ENCODE data around the gene RBM12. TPM values are rescaled to one million over a fixed set of nuclear protein-coding genes. Genes with fewer than 3 reads are reported as not detected.

RBM12 gene
- total RNA-seq, 1 donor from 2014 or later = 139 TPM

- CTCF ChIA-PET = no interaction called here
- DNase-seq (no peak), ATAC-seq (ENCODE audit: low read depth) (no peak)
- Mint-ChIP-seq H3K27ac (no peak overlapping the region), H3K9me3 (no peaks in the 10 kb centered on the region), H3K4me3 (no peak overlapping the region), H3K4me1 (peaks cover 26% of the 10 kb centered on the region), H3K27me3 (no peaks in the 10 kb centered on the region), H3K36me3 (ENCODE audit: low read depth) (peaks cover 11% of the 10 kb centered on the region)
- POLR2A ChIA-PET = interaction anchor here (1.2 kb wide), 1 partner anchor 17 kb away, joined by 3 read pairs; no protein-coding TSS in a partner anchor
- TF ChIP-seq, protein P1, sequence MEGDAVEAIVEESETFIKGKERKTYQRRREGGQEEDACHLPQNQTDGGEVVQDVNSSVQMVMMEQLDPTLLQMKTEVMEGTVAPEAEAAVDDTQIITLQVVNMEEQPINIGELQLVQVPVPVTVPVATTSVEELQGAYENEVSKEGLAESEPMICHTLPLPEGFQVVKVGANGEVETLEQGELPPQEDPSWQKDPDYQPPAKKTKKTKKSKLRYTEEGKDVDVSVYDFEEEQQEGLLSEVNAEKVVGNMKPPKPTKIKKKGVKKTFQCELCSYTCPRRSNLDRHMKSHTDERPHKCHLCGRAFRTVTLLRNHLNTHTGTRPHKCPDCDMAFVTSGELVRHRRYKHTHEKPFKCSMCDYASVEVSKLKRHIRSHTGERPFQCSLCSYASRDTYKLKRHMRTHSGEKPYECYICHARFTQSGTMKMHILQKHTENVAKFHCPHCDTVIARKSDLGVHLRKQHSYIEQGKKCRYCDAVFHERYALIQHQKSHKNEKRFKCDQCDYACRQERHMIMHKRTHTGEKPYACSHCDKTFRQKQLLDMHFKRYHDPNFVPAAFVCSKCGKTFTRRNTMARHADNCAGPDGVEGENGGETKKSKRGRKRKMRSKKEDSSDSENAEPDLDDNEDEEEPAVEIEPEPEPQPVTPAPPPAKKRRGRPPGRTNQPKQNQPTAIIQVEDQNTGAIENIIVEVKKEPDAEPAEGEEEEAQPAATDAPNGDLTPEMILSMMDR (IDR thresholded peaks at IDR 0.05) = no peak
- intact Hi-C loops (cut with micrococcal nuclease) = no loop called here
Measured at GRCh38 chr20:35637276-35637675, 27.4 kb downstream of the RBM12 start.

DNA sequence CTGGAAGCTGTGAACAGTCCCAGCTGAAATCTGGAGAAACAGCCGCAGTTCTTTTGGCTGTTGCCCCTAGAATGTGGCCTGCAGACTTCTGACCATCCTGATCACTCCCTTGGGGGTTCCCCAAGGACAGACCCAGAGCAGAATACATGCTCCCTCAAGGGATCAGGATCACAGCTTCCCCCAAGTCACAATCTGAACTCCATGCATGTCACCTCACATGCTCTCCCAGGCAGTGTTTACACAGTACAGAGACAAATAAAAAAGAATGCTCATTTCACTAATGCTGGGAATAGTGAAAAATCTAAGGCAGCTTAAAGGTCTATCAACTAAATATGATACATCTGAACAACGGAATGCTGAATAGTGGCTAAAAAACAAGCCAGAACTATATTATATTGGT lies 28.6 kb downstream of the RBM12 start:
- TF ChIP-seq, protein P1 (IDR thresholded peaks at IDR 0.05) = no peak
- Mint-ChIP-seq H3K4me1 (peaks cover 18% of the 10 kb centered on the region), H3K27me3 (no peaks in the 10 kb centered on the region), H3K4me3 (no peak overlapping the region), H3K9me3 (no peaks in the 10 kb centered on the region), H3K36me3 (ENCODE audit: low read depth) (peaks cover 23% of the 10 kb centered on the region), H3K27ac (no peak overlapping the region)
- ChIA-PET POLR2A (interaction anchor here (1.2 kb wide), 1 partner anchor 18 kb away, joined by 3 read pairs; no protein-coding TSS in a partner anchor), CTCF (interaction anchor here (1.2 kb wide), 1 partner anchor 35 kb away, joined by 3 read pairs; no protein-coding TSS in a partner anchor)
- DNase-seq (no peak), ATAC-seq (ENCODE audit: low read depth) (no peak)
- intact Hi-C loops (cut with micrococcal nuclease) = no loop called here

GRCh38 chr20:35635652-35636051 lies 29.0 kb downstream of the RBM12 start:
- no peaks in the 10 kb centered on the region for H3K27me3 Mint-ChIP-seq
- ChIA-PET CTCF (interaction anchor here (1.2 kb wide), 1 partner anchor 34 kb away, joined by 3 read pairs; no protein-coding TSS in a partner anchor), POLR2A (interaction anchor here (0.8 kb wide), 1 partner anchor 11 kb away, joined by 4 read pairs; no protein-coding TSS in a partner anchor)
- ATAC-seq (ENCODE audit: low read depth) (no peak), DNase-seq (no peak)
- TF ChIP-seq, protein P1 (IDR thresholded peaks at IDR 0.05) = no peak
- H3K36me3 Mint-ChIP-seq (ENCODE audit: low read depth) = peaks cover 27% of the 10 kb centered on the region
- no peak overlapping the region for H3K4me3 Mint-ChIP-seq
- H3K27ac Mint-ChIP-seq = no peak overlapping the region
- no peaks in the 10 kb centered on the region for H3K9me3 Mint-ChIP-seq
- H3K4me1 Mint-ChIP-seq = peaks cover 18% of the 10 kb centered on the region
- intact Hi-C loops (cut with micrococcal nuclease) = no loop called here

DNA sequence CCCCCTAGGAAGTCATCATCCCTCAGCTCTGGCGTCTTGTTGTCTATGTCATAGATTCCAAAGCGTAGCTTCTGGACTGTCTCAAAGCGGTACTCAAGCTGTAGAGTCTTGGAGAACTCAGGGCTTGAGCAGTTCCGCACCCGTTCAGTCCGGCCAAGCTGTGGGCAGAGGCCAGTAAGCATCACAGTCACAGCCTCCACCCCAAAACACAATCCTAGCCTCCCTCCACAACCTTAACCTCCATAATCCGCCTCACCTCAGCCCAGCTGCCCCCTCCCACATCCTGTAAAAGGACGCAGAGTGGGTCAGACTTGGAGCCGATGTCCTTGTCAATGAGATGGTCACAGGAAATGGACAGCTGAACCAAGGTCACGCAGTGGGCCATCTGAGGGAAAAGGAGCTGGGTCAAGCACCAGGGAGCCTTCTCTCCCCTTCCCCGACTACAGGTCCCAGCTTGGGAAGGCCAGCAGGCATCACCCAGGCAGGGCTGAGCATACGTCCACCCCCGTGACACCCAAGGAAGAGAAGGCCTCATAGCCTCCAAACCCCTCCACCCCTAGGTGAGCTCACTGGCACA lies 32.1 kb downstream of the RBM12 start:
- peaks cover 8% of the 10 kb centered on the region for H3K4me1 Mint-ChIP-seq
- peaks cover 49% of the 10 kb centered on the region for H3K36me3 Mint-ChIP-seq (ENCODE audit: low read depth)
- DNase-seq = no peak
- H3K9me3 Mint-ChIP-seq = no peaks in the 10 kb centered on the region
- no peak overlapping the region for H3K4me3 Mint-ChIP-seq
- POLR2A ChIA-PET = no interaction called here
- no peaks in the 10 kb centered on the region for H3K27me3 Mint-ChIP-seq
- no peak overlapping the region for H3K27ac Mint-ChIP-seq
- no peak for ATAC-seq (ENCODE audit: low read depth)
- CTCF ChIA-PET = no interaction called here
- TF ChIP-seq, protein P1 (IDR thresholded peaks at IDR 0.05) = no peak
- intact Hi-C loops (cut with micrococcal nuclease) = no loop called here

GRCh38 chr20:35630636-35631035 lies 34.1 kb downstream of the RBM12 start:
- no peaks in the 10 kb centered on the region for H3K9me3 Mint-ChIP-seq
- peaks cover 68% of the 10 kb centered on the region for H3K36me3 Mint-ChIP-seq (ENCODE audit: low read depth)
- POLR2A ChIA-PET = no interaction called here
- ATAC-seq (ENCODE audit: low read depth) (no peak), DNase-seq (no peak)
- H3K27ac Mint-ChIP-seq = no peak overlapping the region
- intact Hi-C loops (cut with micrococcal nuclease) = no loop called here
- TF ChIP-seq, protein P1 (IDR thresholded peaks at IDR 0.05) = no peak
- H3K4me3 Mint-ChIP-seq = no peak overlapping the region
- no peaks in the 10 kb centered on the region for H3K27me3 Mint-ChIP-seq
- CTCF ChIA-PET = interaction anchor here (1.1 to 1.3 kb wide), 2 partner anchors 11 to 183 kb away, joined by 3 read pairs; no protein-coding TSS in a partner anchor
- peaks cover 6% of the 10 kb centered on the region for H3K4me1 Mint-ChIP-seq

Measured in activated B cell treated with CpG ODN at 0.5 μM for 24 hours (primary cell).